ENCODE measurements around the gene PTPRN.
A peak's percentile ranks its signal among the peaks of the same experiment; 100 is the strongest.
"Not testable (repeated sequence)": the region's sequence is repeated elsewhere in the genome, so short reads cannot be mapped to it uniquely, and the experiment has no call there.

The PTPRN gene

DNA sequence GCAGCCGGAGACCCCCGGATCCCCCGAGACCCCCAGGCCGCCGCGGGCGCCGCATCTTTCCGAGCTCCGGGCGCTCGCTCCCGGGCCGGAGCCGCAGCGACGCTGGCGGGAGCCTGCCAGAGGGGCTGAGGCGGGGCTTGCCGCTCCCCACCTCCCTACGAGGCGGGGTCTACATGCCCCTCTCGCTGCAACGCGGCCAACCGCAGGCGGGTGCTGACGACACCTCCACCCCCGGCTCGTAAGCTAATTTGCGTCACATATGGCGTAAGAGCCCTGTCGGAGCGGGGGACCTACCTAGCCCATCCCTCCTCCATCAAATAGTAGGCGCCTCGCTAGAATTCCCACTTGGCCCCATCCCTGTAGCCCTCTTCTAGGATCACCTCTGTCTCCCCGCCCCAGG lies at the start of gene PTPRN:
PTPRN (minus strand) TSS at position 124 of the 400 bp plus-strand sequence; CDS start at position 55, 69 bp downstream.
- DNase-seq: peak; percentile 75

DNA sequence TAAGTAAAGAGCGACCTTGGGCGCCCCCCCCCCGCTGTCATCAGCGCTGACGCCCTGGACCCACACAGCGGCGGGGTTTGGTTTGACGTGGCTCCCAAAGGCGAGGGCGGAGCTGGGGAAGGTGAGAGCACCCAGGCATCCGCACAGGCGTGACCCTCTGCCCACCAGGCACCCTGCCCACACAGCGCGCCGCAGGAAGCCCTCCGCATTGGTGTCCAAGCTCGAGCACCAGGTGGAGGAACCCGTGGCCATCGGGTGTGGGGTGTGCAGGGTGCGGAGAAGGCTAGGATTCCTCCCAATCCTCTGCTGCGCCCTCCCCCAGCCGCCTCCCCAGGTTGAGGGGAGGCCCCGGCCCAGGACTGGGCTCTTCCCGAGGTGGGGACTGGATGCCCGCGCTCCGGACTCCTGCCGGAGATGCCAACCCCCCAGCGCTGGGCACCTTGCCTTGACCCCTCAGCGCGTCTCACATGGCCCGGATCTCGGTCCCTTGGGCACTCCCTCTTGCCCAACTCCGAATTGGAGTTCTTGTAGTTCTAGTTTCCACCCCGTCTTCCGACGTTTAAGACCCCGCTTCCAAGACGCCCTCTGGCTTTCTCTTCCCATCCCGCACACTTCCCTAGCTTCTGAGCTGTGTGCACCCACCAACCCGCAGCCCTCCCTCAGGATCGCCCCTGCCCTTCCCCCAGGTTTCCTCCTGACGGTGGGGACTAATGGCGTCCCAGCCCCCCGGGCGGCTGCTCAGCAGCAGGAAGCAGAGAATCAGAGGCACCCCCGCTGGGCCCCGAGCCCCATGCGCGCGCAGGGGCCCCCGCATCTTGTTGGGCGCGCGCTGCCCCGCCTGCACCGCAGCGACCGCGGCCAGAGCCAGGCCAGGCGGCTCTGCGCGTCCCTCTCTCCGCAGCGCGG lies 49.2 kb upstream of the PTPRN start:
- no peak for DNase-seq

DNA sequence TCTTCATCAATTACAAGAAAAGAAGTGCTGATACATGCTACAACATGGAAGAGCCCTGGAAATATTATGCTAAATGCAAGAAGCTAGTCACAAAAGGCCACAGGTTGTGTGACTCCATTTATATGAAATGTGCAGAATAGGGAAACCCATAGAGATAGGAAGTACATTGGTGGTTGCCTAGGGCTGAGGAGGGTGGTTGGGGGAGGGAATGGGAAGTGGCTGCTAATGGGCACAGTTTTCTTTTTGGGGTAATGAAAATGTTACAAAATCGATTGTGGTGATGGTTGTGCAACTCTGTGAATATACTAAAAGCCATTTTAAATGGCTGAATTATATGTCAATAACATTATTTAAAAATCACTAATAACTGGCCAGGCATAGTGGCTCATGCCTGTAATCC lies 47.6 kb upstream of the PTPRN start:
- no peak for DNase-seq

DNA sequence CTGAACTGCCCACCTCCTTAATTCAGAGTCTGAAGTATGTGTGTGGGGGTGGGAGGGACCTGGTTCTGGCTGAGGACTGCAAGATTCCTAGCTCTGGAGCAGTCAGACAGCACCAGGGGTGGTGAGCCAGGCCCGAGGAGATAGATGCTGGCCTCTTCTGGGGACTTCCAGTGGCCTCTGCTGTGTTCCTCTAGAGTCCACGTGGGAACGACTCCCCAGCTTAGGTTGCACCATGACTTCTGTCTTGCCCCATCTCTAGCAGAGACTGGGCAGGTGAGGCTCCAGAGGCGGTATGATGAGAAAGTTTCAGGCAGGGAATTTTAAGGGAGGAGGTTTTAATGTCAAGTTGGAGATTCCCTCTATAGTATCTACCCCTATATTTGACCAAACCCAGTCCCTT lies 45.4 kb upstream of the PTPRN start:
- no peak for DNase-seq

DNA sequence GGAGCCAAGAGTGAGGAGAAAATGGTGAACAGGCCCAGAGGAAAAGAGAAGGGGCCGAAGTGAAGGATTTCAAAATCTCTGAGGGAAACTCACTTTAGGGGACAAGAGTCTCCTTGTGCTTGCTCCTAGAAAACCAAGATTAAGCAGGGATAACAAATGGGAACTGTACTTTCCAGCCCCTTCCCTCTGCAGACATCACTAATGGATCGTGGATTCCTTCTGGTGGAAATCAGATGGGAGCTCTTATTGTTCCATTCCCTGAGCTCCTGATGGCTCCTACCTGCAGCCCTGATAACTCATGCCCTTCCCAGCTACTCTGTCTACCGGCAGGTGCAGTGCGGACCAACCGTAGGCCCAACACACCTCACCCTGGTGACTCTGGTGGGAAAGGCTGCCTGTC lies 43.9 kb upstream of the PTPRN start:
- DNase-seq: no peak

DNA sequence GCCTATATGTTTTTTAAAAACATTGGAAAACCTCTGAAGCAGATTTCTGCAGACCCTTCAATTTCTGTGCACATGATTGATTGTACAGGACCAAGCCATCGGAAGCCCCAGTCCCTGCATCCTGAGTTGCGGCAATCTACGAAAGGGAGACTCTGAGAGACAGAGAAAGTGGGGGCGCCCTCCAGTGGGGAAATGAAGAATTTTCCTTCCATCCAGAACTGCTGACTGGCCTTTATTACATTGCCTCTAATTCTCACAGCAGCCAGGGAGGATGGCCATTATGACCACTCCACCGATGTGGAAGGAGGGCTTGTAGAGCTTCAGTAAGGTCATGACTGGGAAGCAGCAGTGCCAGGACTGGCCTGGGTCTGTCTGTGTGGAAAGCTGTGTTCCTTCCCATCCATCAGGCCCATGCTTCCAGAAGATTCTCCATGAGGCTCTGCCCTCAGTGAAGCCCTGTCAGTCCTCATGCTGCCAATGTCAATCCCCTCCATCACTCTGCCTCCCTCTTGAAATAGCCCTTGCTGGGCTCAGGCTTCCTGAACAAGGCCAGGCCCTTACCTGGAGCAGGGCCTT lies 43.3 kb upstream of the PTPRN start:
- peak; percentile 65 for DNase-seq

DNA sequence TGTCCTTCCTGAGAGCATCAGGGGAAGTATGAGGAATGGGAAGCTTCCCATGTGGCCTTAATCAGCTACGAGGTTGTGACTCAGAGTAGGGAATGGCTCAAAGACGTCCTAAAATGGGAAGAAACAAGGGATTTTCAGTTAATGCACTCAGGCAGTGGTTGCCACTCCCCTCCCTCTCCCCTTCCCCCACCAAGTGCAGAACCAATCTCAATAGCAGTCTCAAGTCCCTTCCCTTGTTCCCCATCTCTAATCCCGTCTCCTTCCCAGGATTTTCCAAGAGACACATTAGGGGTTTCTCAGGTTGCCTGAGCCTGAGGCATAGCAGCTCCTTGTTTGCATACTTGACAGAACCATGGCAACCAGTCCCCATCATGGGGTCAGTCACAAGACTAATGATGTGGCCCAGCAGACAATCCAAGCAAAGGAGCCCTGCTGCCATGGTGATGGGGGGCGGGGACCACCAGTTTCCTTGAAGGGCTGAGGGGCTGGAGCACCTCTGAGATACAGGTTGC lies 41.6 kb upstream of the PTPRN start:
- DNase-seq: no peak

DNA sequence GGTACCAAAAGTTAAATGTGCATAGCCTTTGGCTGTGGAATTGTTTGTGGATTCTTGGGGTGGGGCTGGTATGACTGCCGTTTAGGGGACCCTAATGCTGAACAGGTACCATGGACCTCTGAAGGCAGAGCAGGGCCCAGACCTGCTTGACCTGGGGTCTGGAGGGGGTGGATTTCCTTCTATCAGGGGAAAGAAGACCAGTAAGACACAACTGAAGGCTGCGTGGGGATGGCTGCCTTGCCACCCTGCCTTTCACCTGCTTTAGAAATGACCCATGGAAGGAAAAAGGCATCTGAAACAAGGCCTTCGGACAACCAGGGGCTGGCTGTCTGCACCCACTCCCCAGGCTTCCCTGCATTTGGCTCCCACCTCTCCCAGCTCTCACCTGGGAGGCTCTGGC lies 41.0 kb upstream of the PTPRN start:
- DNase-seq: no peak

DNA sequence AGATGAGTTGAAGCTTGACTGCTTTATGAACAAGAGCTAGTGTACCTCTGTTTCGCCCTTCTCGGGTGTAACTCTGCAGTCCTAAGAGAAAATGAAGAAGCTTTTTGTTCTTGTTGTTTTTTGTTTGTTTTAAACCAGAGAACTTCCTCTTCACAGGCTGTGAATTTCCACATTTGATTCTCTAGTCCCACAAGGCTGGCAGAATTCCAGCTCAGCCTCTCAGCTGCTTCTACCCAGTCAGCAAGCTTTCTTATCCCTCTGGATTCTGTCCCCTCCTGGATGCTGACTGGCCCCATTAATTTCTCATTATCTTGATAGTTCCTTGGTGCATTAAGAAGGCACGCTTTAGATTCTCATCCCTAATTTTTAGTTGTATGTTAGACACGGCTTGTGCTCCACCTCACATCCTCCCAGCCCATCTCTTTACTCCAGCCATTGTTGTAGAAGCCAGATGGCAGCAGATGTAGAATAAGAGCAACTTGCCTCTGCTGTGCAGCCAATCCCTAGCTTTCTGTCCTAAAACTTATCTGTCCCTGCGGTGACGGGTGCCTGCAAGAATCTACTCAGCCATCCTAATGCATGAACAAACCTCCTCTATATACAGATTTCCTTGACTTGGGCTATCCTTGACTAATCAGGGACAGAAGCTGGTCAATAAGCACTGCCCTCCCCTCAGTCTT lies 35.7 kb upstream of the PTPRN start:
- peak; percentile 95 for DNase-seq

DNA sequence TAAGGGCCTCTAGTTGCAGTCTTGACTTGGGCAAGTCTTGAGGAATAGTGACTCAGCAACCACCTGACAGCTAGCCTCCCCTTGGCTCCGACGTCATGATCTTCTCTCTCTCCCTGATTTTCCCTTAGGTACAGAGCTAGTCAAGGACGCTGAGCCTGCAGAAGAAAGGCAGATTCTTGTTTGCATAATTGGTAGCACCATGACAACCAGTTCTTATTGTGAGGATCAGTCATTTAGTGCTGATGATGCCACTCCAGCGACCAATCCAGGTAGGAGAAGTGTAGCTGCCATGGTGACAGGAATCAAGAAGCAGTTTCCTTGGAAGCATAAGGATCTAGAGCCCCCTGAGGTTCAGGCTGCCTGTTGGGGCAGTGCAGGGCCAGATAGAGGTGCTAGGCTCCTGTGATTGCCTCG lies 26.2 kb upstream of the PTPRN start:
- DNase-seq: no peak

DNA sequence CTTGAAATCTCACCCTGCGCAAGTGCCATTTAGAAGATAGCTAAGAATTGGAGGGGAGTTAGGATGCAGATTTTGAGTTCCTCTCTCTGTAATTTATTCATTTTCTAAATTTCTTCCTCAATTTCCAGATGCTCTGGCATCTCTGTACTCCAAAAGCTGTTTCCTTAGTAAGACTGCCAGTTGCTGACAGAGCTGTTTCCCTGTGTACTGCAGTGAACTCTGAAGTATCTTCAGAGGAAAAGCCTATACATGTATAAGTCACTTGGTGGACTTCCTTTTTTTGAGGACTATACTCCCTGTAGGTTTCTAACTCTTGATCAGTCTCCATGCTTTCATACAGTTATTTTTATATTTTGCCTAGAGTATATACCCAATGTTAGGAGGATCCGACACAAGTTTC lies 24.9 kb upstream of the PTPRN start:
- no peak for DNase-seq

DNA sequence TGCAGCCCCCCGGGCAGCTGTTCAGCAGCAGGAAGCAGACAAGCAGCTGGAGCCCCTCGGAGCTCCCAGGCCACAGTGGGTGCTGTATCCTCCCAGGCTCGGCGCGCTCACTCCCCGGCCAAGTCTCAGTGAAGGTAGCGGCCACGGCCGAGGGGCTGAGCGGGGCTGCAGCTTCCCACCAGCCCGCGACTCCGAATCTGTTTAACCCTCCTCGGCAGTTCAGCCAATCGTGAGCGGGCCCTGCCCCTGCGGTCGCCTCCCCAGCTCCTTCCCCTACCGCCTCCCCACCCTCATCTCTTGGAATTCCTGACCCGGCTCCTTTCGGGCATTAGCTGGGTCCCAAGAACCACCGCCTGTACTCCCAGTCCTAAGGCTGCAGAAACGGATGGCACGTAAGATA lies 23.3 kb upstream of the PTPRN start, which contains the start of gene RESP18:
RESP18 (minus strand) TSS at position 203 of the 400 bp plus-strand sequence.
- DNase-seq: no peak

DNA sequence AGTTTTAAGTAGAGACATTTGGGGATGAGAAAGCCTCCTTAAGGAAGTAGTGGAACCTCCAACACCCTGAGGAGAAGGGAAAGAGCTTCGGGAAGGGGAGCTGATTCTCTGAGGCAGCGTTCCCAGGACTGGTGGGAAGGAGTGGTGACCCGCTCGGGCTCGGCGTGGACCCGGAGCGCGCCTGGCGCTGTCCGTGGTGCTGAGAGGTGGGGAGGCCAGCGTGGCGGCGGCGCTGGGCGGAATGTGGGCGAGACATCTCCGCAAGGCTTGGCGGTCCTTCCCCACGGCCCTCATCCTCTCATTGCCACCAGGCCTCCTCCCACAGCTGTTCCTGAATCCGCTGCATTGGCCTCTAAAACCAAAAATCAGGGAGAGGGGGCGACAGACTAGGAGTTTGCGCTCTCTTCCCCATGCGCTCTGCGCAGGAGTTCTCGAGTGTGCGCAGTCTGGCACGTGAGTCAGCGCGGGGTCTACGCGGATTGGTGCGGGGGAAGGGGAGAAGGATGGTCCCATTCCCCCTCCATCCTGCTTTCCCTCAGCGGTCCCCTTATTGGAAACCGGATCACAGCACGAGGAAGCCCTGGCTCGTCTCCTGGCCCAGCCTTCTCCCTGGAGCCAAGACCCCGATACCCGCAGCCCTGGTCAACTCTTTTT lies 22.5 kb upstream of the PTPRN start:
- no peak for DNase-seq

DNA sequence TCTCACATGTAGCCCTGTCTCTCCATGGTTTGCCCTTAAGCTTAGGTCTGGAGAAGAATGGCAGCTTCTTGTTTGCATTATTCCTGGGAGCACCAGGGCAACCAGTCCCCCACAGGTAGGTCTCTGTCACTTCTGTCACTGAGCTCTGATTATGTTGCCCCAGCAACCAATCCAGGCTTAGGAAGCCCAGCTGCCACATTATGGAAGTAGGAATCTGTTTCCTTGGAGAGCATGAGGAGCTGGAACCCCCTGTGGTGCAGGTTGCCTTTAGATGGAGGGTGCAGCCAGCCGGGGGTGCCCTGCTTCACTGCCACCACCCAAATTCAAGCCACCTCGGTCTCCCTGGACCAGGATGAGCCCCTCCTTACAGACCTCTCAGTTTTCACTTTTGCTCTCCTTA lies 18.5 kb upstream of the PTPRN start:
- DNase-seq: no peak

DNA sequence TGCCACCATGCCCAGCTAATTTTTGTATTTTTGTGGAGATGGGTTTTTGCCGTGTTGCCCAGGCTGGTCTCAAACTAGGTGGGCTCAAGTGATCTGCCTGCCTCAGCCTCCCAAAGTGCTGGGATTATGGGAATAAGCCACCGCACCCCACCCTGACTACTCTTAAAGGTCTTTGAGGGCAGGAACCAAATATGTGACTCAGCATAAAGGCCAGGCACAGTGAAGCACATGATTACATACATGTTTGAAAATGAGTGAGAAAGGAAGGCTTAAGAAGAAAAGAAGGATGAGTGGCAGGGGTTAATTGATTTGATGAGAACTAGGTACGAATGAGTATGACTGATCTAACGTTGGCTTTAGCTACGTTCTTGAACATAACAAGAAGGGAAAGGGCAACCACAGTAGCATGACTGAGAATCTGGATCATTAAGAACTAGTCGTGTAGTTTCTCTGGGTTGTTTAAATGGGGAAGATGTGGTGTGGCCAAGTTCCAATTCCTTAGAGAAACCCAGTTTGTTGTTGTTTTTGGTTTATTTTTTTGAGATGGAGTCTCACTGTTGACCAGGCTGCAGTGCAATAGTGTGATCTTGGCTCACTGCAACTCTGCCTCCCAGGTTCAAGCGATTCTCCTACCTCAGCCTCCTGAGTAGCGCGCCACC lies 16.6 kb upstream of the PTPRN start:
- DNase-seq: no peak

DNA sequence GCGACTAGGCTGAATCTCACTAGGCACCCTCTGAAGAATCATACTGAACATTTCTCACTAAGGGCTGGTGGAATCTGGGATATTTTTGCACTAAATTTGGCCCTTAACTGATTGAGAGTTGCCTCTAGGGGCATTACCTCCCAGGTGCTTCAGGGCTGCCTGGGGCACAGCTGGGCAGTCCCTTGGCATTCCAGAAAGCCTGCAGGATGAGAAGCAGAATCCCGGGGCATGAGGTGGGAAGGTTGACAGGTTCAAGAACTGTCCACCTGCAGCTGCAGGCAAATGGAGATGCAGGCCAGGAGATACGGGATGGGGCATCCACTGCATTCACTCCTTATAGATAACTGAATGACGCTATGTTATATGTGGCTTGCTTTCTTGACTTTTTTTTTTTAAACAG lies 15.9 kb upstream of the PTPRN start:
- no peak for DNase-seq

DNA sequence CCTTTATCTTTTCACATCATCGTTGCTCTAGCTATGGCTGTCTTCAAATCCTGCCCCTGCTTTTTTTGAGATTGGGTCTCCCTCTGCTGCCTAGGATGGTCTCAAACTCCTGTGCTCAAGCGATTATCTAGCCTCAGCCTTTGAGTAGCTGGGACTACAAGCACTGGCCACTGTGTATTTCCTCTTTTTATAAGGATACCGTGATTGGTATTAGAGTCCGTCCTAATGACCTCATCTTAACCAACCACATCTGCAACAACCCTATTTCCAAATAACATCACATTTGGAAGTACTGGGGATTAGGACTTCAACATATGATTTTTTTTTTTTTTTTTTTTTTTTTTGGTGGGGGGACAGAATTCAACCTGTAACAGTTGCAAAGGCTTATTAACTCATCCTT lies 14.2 kb upstream of the PTPRN start:
- DNase-seq: no peak

DNA sequence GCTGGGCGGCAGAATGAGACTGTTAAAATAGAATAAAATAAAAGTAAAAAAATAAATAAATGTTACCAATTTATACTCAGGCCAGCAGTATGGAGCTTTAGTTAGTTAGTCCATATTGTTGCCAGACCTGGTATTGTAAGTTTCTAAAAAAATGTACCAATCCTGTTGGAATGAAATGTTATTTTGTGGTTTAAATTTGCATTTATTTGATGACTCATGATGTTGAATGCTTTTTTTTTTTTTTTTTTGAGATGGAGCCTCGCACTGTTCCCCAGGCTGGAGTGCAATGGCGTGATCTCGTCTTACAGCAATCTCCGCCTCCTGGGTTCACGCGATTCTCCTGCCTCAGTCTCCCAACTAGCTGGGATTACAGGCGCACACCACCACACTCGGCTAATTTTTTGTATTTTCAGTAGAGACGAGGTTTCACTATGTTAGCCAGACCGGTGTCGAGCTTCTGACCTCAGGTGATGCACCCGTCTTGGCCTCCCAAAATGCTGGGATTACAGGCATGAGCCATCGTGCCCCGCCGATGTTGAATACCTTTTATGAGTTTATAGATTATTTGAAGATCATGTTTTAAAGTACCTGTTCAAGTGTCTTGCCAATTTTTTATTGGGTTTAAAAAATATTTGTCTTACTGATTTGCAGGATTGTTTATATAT lies 5.7 kb upstream of the PTPRN start:
- no peak for DNase-seq

DNA sequence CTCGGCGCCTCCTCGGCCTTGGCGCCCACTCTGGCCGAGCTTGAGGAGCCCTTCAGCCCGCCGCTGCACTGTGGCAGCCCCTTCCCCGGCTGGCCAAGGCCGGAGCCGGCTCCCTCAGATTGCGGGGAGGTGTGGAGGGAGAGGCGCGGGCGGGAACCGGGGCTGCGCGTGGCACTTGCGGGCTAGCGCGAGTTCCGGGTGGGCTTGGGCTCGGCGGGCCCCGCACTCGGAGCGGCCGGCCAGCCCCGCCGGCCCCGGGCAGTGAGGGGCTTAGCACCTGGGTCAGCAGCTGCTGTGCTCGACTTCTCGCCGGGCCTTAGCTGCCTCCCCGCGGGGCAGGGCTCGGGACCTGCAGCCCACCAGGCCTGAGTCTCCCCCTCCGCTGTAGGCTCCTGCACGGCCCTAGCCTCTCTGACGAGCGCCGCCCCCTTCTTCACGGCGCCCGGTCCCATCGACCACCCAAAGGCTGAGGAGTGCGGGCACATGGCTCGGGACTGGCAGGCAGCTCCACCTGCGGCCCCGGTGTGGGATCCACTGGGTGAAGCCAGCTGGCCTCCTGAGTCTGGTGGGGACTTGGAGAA lies 3.6 kb upstream of the PTPRN start:
- DNase-seq: not testable (repeated sequence)

DNA sequence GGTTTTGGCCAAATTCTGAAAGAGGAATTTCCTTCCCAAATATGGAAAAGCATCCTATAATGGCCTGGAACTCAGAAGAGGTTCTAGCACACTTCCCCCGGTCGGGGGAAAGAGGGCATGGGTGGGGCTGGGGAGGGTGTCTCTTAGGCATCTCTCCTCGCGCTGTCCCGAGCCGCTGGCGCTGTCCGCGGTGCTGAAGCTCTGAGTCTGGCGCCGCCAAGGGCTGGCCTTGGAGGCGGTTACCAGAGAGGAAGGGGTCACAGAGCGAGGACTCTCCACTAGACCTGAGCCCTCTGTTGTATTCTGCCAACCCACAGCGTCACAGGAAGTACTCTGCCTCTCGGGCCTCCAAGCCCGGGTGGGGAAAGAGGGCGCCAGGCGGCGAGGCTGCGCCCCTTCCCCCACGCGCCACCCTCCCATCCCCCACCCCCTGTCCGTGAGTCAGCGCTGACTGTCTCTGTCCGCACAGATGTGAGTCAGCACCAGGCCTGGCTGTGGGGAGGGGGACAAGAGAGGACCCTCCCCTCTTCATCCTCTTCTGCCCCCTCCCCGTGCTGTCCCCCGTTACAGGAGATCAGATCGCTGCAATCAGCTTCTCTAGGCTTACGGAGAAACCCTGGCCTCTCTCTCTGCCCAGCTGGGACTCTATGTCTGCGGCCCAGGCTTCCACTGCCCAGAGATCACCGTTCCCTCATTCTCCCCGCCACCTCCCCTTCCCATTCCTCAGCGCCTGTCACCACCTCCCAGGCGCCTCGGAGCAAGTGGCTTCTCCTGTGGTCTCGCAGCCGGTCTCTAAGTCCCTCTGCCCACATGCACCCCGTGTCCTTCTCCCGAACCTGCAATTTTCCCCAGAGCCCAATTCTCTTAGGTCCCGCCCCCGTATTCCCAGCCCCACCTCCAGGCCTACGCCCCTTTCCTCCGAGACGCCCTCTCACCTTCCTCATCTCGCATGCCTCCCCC lies 779 bp downstream of the PTPRN start:
- no peak for DNase-seq
